ENCODE results near the gene MCF2.

Gene MCF2

DNA sequence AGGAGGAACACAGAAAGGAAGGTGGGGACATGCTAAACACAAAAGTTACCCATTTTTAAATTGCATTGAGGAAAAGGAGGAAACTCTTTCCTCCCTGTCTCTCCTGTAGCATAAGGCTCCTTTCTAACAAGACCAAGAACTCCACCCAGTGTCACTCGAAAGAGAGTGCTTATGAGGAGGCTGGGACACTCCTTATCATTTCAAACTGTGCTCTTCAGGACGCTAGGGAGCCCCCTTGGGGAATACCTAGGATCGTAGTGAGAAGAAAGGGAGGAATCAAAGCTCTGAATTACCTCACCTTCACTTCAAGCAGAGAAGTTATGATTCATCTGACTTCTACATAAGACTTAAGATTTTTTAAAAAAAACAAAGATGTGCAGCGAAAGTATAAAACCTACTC lies 111.9 kb downstream of the MCF2 start:
- no peak for DNase-seq

DNA sequence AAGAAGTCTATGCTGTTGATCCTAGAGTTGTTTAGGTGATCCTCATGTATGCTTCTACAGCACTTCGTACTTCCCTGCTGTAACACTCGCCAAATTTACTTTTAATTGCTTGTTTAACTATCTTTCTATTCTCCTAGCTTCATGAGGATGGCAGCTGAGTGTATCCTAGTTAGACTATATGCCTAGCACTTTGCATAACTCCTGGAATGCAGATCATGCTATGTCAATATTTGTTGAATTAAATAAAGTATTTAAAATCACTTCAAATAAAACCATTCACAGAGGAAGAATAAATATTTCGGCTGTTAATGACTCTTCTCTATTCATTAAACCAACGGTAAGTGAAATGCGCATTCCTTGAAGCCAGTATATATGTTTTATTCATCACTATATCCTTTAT lies 122.4 kb downstream of the MCF2 start:
- no peak for DNase-seq

DNA sequence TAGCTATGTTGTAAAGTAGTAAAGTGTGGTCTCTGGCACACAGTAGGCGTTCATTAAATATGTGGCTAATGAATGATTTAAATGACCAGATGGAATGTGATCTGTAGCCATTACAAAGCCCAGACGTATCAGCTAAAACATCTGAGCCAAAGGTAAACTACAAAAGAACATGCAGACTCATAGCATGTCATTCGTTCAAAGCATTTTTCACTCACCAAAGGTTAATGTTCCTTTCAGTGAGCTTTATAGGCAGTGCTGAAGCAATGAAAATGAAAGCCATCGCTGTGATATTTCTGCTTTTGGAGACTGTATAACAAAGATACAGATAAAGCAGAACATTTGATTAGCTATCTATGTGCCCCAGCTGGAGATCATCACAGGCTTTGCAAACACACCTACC lies 126.9 kb downstream of the MCF2 start:
- no peak for DNase-seq

DNA sequence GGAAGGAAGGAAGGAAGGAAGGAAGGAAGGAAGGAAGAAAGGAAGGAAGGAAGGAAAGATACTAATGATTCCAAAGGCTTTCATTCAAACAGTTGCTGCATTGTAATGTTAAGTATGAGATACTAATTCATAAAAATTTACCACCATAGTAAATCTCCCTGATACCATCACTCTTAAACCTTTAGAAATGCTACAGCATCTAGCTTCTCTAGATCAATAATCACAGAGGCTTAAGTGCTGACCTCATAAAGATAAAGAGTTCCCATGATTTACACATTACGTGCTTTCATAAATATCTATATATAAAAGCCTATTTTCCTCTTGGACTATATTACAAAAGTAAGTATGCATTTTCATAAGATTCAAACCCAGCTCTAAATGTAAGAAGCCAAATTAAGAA lies 141.0 kb downstream of the MCF2 start:
- DNase-seq = no peak

DNA sequence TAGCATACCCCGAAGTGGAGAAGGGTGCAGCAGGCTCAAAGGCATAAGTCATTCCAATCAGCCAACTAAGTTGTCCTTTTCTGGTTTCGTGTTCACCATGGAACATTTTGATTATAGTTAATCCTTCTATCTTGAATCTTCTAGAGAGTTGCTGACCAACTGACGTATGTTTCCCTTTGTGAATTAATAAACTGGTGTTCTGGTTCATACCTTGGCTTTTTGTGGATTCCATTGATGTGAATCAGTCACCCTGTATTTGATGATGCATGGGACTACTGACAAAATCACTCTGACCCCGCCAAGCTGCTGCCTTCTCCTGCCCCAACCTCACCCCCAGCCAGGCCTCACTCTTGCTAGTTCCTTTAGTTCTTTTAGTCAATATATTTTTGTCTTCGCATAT lies 144.7 kb downstream of the MCF2 start:
- no peak for DNase-seq

DNA sequence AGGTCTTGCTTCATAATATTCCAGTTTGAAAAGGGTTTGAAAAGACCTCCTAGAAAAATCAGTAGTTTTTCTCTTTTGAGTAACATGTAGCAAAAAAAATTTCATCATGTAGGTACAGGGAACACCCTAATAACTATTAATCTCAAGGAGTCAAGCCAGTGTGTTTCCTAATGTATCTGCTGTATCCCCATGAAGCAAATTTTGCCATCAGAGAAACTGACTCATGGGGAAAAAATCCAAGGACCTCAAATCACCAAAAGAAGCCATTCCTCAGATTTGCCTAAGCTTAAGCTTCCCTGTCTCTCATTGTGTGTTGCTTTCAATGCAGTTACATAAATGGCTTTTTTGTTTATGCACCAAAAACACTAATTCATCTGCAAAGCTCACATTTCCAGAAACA lies 147.7 kb downstream of the MCF2 start:
- DNase-seq = no peak

DNA sequence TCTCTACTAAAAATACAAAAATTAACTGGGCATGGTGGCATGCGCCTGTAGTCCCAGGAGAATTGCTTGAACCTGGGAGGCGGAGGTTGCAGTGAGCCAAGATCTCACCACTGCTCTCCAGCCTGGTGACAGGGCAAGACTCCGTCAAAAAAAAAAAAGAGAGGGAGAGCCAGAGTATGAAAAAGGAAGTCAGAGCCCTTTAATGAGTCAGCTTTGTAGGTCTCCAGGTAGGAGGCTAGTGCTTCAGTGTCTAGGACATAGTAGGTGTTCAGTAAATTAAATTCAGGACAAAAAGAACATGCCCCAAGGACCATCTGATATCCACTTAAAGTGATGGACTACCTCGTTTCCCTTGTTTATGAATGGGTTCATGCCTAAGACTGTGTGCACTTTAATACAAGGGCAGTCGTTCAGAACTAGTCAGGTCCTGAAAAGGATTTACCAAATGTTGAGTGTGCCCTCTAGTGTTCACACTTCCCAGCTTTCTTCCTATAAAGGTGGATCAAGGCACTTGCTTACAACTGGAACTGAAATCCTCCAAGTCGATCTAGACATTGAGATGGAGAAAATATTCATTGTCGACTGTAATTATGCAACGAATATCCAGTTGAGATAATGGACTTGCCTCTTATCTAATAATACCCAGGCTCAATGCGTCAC lies 148.5 kb downstream of the MCF2 start:
- peak; percentile 58 to 79 (median 69) for DNase-seq

DNA sequence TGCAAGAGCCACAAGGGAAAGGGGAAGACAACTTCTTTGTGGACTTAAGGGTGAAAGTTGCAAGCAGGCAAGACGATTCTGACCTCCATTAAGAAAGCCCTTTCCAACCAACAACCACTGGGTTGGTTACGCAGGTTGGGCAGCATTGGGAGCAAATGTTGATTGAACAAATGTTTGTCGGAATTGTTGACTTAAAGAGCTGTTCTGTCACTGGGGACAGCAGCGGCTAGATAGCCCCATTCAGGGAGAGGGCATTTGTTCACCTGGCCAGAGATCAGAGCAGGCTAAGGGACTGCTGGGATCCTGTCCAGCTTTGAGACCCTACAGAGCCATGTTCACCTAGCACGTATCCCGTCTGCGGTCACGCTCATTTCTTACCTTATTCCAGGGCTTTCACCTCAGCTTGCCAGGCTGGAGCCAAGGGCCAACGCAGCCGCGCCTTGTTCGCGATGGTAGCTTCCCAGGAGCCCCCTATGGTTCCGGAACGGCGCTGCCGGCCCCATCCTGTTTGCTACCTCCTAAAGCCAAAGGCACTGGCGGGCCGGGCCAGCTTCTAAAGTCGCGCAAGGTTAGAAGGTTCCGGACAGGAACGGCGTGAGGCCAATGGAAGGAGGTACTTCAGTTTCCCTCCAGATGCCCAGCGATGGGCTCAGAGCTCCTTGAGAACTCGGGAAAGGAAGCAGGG lies 152.8 kb downstream of the MCF2 start:
- DNase-seq = peak in 1 of 4 experiments; percentile 10

DNA sequence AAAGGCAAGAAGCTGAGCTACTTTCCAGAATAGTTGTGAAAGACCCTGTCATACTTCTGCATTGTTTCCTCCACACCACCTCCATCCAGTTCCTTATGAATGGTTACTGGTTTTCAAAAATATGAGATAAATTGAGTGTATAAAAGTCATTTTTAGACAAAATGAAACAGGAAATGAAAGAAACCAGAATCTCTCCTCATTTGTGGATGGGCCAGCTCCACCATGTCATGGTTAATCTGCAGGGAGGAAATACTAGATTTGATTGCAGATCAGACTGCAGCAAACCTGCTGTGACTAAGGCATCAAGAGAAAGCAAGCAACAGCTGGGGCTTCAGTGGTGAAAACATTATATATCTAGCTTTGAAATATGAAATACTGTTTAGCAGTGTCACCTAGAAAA lies 153.6 kb downstream of the MCF2 start:
- peak; percentile 4 to 49 (median 27) for DNase-seq

DNA sequence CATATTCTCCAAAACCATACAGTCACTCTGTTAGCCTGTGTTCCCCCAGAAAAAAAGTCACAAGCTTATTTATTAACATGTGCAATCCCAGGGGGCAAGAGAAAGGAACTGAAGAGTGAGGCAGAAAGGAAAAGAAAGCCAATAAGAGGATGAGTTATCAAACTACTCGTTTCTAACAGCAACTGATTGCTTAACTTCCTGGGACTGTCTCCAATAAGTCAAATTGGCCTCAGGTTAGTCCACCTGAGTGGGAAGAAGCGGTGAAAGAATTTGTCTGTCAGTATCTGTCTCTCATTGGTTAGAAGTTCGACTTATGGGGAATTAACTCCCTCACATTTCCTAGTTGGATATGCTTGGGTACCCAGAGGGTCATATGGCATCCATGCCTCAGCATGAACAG lies 163.4 kb downstream of the MCF2 start:
- no peak for DNase-seq

DNA sequence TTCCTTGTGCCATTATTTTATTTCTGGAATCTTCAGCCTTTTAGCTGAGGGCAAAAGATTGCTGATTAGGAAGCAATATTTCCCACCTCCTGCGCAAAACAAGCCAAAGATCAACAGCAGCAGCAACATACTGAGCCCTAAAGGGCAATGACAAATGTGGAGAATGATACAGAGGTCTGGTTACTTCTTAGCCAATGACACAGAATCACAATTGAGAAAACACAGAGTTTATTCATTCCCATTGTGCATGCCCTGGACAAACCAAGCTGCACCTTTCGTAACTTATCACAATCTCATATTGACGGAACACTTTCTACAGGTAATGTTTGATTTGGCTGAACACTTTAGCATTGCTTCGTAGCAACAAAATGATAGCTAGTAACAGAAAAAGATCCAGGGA lies 164.0 kb downstream of the MCF2 start:
- DNase-seq = no peak

DNA sequence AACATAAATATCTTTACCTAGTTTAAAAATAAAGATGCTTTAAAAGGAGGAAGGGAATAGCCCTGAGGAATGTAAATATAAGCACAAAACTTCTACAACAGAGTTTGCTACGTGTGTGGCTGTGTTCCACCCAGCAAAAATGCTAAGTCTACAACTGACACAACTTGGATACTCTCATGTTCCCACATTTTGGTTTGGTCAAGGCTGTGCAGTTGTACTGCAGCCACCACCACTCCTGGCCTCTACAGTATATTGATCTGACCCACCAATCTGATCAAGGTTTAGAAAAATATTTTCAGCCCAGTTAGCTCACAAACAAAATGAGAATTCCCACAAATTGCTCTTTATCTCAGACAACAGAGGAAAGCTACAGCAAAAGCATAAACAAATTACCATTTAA lies 165.3 kb downstream of the MCF2 start:
- no peak for DNase-seq

DNA sequence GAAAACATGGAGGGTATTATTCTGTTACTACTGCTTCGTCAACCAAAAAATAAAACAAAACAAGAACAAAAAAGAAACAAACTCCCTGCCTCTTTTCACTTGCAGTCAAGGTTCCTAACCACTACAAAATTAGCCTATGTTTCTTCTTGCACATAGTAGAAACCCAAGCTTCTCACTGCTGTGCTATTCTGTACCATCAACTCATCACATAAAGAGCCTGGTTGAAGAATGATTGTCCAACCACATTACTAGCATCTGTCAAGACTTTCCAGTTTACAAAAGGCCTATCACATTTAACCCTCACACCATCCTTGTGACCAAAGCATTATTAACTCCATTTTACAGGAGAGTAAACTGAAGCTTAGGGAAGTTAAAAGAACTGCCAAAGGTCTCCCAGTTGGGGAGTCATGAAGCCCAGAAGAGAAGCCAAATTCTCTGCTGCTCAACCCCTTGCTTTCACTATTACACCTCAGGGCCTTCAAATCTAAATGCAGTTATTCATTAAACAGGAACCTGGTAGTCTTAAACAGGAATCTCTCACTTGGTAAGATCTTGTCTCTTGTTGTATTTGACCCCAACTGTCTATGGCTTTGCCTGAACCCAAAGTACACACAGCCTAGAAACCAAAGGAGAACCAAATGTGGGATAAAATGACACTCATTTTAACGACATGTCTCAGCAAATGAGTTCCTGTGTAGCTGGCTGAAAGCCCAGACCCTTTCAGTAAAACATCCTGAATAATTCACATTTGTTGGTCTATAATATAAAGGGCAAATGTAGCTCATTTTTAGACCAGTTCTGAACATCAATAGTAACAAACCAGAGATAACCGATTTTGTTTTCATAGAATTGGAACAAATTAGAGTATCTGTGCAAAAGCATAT lies 168.8 kb downstream of the MCF2 start:
- DNase-seq = no peak

DNA sequence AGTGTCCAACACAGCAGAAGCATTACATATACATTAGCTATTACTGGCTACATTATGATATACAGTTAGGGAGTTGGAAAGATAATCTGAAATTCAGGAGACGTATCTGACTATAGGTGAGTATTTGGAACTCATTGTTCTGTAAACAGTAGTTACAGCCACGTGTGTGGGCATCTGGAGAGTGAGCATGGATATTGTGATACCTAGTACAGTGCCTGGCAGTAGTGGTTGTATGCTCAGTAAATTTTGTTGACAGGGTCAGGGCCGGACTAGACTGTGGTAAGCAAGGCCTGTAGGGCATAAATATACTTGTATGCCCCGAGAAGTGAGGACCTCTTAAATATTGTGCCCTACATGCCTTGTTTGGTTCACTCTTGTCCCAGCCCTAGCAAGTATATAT lies 174.5 kb downstream of the MCF2 start:
- DNase-seq = no peak

DNA sequence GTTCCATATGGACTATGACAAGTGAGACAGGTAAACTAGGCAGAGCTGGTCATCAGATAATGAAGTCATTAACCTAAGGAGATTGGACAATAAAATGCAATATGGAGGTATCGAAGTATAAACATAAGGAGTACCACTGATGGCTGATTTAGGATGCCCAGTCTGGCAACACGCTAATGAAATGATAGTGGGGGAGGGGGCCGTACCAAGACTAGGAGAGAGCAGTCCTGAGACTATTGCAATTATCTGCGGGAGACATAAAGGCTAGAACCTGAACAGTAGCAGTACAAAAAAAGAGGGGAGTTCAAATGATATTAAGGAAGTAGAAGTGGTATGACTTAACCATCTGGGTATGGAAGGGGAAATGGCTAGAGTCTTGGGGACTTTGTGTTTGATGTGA lies 175.1 kb downstream of the MCF2 start:
- no peak for DNase-seq
